Right lobe of liver (tissue), 6 donors: ENCODE measurements around the gene EXOSC1. TPM values are rescaled to one million over a fixed set of nuclear protein-coding genes. Genes with fewer than 3 reads are reported as not detected.

Experiments
- ATAC-seq, 4 donors: fragments of 200-7000 bp; cut with Tn5 transposase; one replicate each; pipeline ENCODE4 v1.9.1; 2020; ENCODE audit warnings: mild to moderate bottlenecking in 4 of 4, moderate library complexity in 4 of 4
- DNase-seq, 3 donors: peaks; one replicate each; pipeline ENCODE4 v3.0.0-alpha.2; 2020
- H3K27ac ChIP-seq, 3 donors: fragments of 200-600 bp; one replicate each; pipeline ENCODE4 v1.8.0; 2022
- H3K27me3 ChIP-seq, 2 donors: fragments of 200-600 bp; one replicate each; pipeline ENCODE4 v1.8.0; 2022
- H3K36me3 ChIP-seq, 4 donors: fragments of 200-600 bp; sonication (generic) in 1 of 4; one replicate each; pipeline versions ENCODE4 v1.5.1 to v1.8.0; 2017 to 2022; ENCODE audit warnings: control low read depth in 1 of 4
- H3K4me1 ChIP-seq, 4 donors: fragments of 200-600 bp; sonication (generic) in 1 of 4; one replicate each; pipeline versions ENCODE4 v1.5.1 to v1.8.0; 2017 to 2022; ENCODE audit warnings: control low read depth in 1 of 4
- H3K4me3 ChIP-seq, 3 donors: fragments of 200-600 bp; one replicate each; pipeline ENCODE4 v1.8.0; 2022
- H3K9me3 ChIP-seq, 4 donors: fragments of 200-600 bp; sonication (generic) in 1 of 4; one replicate each; pipeline versions ENCODE4 v1.5.1 to v1.8.0; 2017 to 2022; ENCODE audit warnings: control low read depth in 1 of 4
- POLR2A ChIP-seq: fragments of 450-650 bp; IDR thresholded peaks from one replicate; pipeline ENCODE4 v1.6.1; 2017; ENCODE audit warnings: antibody characterized with exemption, mild to moderate bottlenecking
- WGBS: methylation state at CpG from one replicate; pipeline ENCODE4 v1.1.6; 2018; ENCODE audit warnings: low coverage, low lambda C conversion rate; ENCODE audit not compliant: insufficient coverage; ENCODE audit errors: missing lambda C conversion rate; 5-methylcytosine and 5-hydroxymethylcytosine counted together
- intact Hi-C, 2 donors: fragments of 100-400 bp; cut with DNase I; formaldehyde crosslinking; loops; one replicate each; pipeline versions ENCODE4 v1.11.2 to v1.14.1; 2022
- long read RNA-seq: library from polyadenylated mRNA; unstranded; transcript quantifications from one replicate; pipeline ENCODE4 v2.0.0, GENCODE V29; 2019
- total RNA-seq, 6 experiments: library from RNA; depleted of rRNA in 2 of 6; stranded (reverse); fragments of >200 nt in 2 of 6; fragmentation: NEBNext Ultra II Directional in 3 of 6; extraction: Animal tissue kit (Norgen Biotek cat#: 25700) in 3 of 6; gene quantifications; one replicate each; pipeline versions ENCODE4 v1.1.0 to v1.2.4, GENCODE V29; 2016 to 2023
- TF ChIP-seq, protein P1 (sequence below), 4 donors: fragments of 200-600 bp in 3 of 4; fragments of 450-650 bp in 1 of 4; IDR thresholded peaks; one replicate each; pipeline versions ENCODE4 v1.5.1 to v1.8.0; 2016 to 2022; ENCODE audit warnings: antibody characterized with exemption in 4 of 4, mild to moderate bottlenecking in 2 of 4
- donor health status: DM: no; HTN: yes; CAD: no.
- donor health status: DM: no; HTN: no; CAD: no.
- donor health status: DM: no; HTN: no; CAD: no.
- donor health status: DM: no; HTN: yes; CAD: no.
- donor health status: DM: no; HTN: yes; CAD: no.

Gene EXOSC1, protein sequence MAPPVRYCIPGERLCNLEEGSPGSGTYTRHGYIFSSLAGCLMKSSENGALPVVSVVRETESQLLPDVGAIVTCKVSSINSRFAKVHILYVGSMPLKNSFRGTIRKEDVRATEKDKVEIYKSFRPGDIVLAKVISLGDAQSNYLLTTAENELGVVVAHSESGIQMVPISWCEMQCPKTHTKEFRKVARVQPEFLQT
- 10 to 100 TPM in 5 of 6 experiments, 1 to 10 TPM in 1; 9.2 to 19.1 (median 11.8) TPM for total RNA-seq
- long read RNA-seq, transcript EXOSC1-204 (8 exons, 923 nt) = major isoform, 5 of 6 reads
- long read RNA-seq, partial matches to known transcripts = 0 of 6 reads
- long read RNA-seq, other reads (novel, unspliced or antisense) = 1 of 6 reads

DNA sequence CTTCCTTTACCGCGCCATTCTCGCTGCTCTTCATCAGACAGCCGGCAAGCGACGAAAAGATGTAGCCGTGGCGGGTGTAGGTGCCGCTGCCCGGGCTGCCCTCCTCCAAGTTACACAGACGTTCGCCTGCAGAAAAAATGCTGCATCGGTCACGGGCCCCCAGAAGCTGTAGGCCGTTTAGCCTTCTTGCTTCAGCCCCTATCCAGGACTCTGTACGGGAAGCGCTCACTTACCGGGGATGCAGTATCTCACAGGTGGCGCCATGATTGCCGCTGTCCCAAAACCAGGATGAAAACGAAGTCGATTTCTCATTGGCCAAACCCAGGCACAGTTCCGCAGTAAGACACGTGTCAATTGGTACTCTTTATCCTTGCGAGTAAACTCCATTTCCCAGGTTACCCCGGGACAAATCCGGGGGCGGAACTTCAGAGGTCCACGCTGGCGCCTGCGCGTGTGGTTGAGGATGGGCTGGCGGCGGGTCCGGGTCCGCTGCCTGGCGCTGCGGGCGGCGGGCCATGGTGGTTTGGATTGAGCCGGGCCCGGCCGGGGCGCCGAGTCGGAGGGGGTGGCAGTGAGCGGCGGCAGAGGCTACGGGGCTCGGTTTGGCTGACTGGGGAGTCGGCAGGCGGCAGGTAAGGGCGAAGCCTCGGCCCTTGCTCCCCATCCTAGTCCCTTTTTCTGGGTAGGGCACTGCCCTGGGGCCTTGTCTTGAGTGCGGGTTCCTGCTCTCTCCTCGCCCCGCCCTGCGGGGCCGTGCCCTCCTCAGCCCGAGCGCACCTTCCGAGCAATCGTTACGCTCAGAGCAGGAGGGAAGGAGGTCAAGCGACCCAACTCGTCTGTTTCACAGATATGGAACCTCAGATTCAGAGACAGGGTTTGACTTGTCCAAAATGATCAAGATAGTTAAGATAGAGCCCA lies at the start of gene EXOSC1, which contains the start of gene ZDHHC16:
Gene EXOSC1 (minus strand): TSS at position 285 of the 918 bp plus-strand sequence. CDS start 21 bp downstream, at position 264.
Gene ZDHHC16 (plus strand): TSS at position 454 of the 918 bp plus-strand sequence. CDS start 5,501 bp downstream, outside the sequence.
- DNase-seq (peak; percentile 92 to 94 (median 94)), ATAC-seq (peak; percentile 96 to 98 (median 97))
- H3K27ac ChIP-seq = peak within 1 kb of the TSS; percentile 16 to 45 (median 31)
- no peaks in the 10 kb centered on the region for H3K27me3 ChIP-seq
- intact Hi-C loops = no loop called here
- peaks cover 0 to 7% (median 0%) of the 10 kb centered on the region in 4 donors for H3K36me3 ChIP-seq
- H3K9me3 ChIP-seq = no peaks in the 10 kb centered on the region
- peak within 1 kb of the TSS; percentile 67 to 94 (median 74) for H3K4me3 ChIP-seq
- peaks cover 0 to 35% (median 14%) of the 10 kb centered on the region in 4 donors for H3K4me1 ChIP-seq
- 0% methylated on average over 12 of the region's 66 CpGs for WGBS
- peak; percentile 50 for TF ChIP-seq POLR2A
- TF ChIP-seq, protein P1, sequence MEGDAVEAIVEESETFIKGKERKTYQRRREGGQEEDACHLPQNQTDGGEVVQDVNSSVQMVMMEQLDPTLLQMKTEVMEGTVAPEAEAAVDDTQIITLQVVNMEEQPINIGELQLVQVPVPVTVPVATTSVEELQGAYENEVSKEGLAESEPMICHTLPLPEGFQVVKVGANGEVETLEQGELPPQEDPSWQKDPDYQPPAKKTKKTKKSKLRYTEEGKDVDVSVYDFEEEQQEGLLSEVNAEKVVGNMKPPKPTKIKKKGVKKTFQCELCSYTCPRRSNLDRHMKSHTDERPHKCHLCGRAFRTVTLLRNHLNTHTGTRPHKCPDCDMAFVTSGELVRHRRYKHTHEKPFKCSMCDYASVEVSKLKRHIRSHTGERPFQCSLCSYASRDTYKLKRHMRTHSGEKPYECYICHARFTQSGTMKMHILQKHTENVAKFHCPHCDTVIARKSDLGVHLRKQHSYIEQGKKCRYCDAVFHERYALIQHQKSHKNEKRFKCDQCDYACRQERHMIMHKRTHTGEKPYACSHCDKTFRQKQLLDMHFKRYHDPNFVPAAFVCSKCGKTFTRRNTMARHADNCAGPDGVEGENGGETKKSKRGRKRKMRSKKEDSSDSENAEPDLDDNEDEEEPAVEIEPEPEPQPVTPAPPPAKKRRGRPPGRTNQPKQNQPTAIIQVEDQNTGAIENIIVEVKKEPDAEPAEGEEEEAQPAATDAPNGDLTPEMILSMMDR (IDR thresholded peaks at IDR 0.05) = peak in 1 of 4 donors; percentile 17

DNA sequence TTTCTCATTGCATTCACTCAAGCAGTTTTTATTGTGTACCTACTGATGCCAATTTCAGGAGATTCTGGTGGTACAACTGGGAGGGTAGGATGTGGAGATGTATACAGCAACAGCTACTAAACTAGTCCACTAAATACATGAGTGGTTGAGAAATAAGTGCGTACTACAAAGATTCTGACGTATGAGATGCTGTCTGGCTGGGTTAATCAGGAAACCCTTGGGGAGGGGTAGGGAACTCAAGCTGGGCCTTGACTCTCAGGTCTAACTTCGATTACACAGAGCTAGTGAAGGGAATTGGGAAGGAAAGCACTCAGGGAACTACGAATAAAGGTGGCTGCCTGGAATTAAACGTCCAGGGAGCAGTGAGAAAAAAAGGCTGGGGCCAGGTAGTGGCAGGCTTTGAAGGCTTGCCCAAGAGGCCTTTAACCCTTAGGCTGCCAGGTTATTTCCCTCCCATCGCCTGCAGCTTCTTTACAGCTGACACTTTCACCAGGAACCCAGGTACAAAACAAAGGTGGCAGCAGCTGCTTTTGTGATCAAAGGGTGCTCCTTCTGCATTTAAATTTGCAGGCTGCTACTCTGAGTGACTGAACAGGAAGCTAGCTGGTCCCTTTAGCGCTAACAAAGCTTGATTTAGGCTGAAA lies 49.2 kb upstream of the EXOSC1 start:
- Histone ChIP-seq H3K27ac (no peak overlapping the region), H3K4me3 (no peak overlapping the region), H3K27me3 (no peaks in the 10 kb centered on the region), H3K36me3 (no peaks in the 10 kb centered on the region), H3K4me1 (peaks cover 0 to 15% (median 0%) of the 10 kb centered on the region in 4 donors), H3K9me3 (no peaks in the 10 kb centered on the region)
- WGBS = 51% methylated on average over 6 of the region's 7 CpGs
- DNase-seq = no peak
- intact Hi-C loops = no loop called here
- TF ChIP-seq POLR2A = no peak
- TF ChIP-seq, protein P1 (IDR thresholded peaks at IDR 0.05) = no peak
- ATAC-seq = no peak

DNA sequence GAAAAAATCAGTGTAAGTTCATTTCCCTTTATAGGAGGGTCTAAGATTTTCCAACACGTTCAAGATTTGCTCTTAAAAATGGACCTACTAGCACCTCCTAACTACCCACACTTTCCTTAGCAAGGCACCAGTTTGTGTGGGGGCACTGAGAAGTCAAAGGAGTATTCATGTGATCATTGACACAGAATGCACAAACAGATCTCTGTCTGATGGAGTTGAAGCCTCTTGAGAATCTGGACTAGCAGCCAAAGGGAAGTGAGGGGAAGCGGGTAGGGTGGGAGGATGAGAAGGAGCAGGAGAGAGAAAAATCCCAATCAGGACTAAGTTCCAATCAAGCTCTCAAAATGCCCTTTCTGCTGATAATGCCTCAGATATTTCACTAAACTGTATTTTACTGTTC lies 48.3 kb upstream of the EXOSC1 start:
- H3K27ac ChIP-seq = no peak overlapping the region
- TF ChIP-seq POLR2A = no peak
- TF ChIP-seq, protein P1 (IDR thresholded peaks at IDR 0.05) = no peak
- intact Hi-C loops = no loop called here

DNA sequence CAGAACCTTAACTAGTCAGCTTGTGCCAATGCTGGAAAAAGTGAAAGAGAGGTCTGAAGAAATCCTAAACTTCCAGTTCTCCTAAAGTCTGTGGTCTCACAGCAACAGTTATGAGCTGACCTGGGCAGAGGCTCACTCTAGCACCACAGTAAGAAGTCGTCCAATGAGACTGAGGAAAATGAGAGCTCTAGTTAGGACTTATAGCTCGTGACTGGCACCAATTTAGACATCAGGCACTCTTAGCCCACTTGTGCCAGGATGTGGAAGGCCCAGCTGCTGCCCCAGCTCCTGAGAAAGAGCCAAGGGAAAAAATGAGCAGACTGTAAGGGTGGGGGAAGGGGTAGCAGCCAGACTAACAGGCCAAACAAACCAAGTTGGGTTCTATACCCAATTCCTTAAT lies 44.8 kb upstream of the EXOSC1 start:
- WGBS = 78% methylated on average over 2 of the region's 2 CpGs
- Histone ChIP-seq H3K36me3 (no peaks in the 10 kb centered on the region), H3K27me3 (no peaks in the 10 kb centered on the region), H3K4me1 (peaks cover 0 to 14% (median 2%) of the 10 kb centered on the region in 4 donors), H3K27ac (no peak overlapping the region), H3K4me3 (no peak overlapping the region), H3K9me3 (no peaks in the 10 kb centered on the region)
- no peak for DNase-seq
- no peak for TF ChIP-seq POLR2A
- TF ChIP-seq, protein P1 (IDR thresholded peaks at IDR 0.05) = no peak
- intact Hi-C loops = no loop called here
- no peak for ATAC-seq

More for the DNA sequence above, 48.3 kb upstream of the EXOSC1 start:
- no peaks in the 10 kb centered on the region for H3K9me3 ChIP-seq
- H3K36me3 ChIP-seq = no peaks in the 10 kb centered on the region
- DNase-seq (no peak), ATAC-seq (no peak)
- H3K4me1 ChIP-seq = peaks cover 0 to 14% (median 0%) of the 10 kb centered on the region in 4 donors
- 68% methylated on average over 2 of the region's 2 CpGs for WGBS
- H3K27me3 ChIP-seq = no peaks in the 10 kb centered on the region
- no peak overlapping the region for H3K4me3 ChIP-seq
